OCI-LY7 (cell line): ENCODE measurements around the gene MAP3K19.

ENCODE experiments used
- CTCF ChIP-seq: fragments of 200-600 bp; sonication (generic); conservative IDR thresholded peaks from 2 replicates; pipeline ENCODE4 v1.5.1; 2014; ENCODE audit warnings: mild to moderate bottlenecking, antibody characterized with exemption, low read length, moderate library complexity, mixed read lengths
- EZH2phosphoT487 ChIP-seq: fragments of 200-600 bp; sonication (generic); IDR thresholded peaks from 2 replicates; pipeline ENCODE4 v1.6.1; 2018; ENCODE audit warnings: low read depth, borderline replicate concordance, mild to moderate bottlenecking, mixed run types, antibody characterized with exemption, low read length, moderate library complexity, mixed read lengths

- no peak for TF ChIP-seq CTCF
- TF ChIP-seq EZH2phosphoT487, result no peak
Observed at GRCh38 chr2:134933732-134934131, 113.5 kb downstream of the MAP3K19 start.
